Ramos (cell line): ENCODE measurements around the gene FBXL19.

Experiments
- in situ Hi-C: fragments of 300-500 bp; cut with MboI; formaldehyde crosslinking; loops from one replicate; pipeline ENCODE4 v1.14.3; 2022; ENCODE audit warnings: low sequenced_read_pairs; ENCODE audit not compliant: unreplicated experiment

Gene FBXL19

DNA sequence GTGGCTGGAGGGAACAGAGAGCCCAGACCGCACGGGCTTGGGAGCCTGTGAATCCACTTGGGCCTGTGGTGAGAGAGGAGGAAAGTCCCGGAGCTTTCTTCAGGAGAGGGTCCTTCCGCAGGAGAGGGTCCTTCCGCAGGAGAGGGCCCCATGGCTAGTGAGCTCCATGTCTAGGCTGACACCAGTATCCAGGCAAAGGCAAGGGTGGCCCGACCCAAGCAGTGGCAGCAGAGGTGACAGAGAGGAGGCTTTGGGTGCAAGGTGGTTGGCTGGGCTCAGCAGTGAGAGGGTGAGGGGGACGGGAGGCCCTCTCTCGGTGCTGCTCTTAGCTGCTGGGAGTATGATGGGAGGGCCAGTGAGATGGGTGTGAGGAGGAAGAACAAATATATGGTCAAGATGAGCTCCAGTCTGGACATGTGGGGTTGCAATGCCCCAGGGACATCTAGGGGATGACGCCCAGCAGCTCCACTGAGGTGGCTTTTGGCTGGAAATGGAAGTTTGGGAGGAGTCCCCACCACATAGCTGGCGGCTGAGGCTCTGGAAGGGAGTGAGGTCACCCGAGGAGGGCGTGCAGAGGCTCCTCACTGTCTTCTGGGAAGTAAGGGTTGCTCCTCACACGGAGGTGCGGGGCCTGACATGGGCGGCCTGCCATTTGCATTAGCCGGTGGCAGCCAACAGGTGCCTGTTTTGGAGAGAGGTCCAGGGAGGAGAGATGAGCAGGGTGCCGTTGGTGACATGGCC, 59.3 kb downstream of the FBXL19 start:
- in situ Hi-C loops: loop anchor here (25.0 kb wide), 1 partner anchor 455 kb away; the partner anchor contains the start of genes COX6A2 and ZNF843

DNA sequence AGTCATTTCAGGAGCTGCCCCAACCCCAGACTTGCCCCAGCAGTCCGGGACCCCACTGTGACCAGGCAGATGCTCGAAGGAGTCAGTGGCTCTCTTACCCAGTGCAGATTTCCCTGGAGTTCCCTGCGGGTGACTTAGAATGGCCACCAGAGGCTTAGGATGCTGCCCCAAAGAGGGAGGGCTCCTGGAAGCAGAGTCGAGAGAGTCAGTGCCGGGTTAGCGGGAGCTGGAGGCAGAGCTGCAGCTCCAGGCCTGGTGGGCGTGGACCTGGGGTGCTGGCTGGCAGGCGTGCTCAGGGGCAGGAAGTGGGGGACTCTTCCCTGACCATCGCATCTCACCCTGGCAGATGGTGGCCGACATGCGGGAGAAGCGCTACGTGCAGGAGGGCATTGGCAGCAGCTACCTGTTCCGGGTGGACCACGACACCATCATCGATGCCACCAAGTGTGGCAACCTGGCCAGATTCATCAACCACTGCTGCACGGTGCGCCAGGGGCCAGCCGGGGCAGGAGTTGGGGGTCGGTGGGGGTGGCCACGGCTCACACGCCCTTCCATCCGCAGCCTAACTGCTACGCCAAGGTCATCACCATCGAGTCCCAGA, 60.0 kb downstream of the FBXL19 start:
- in situ Hi-C loops: loop anchor here (25.0 kb wide), 1 partner anchor 454 kb away; the partner anchor contains the start of genes COX6A2 and ZNF843

- in situ Hi-C loops: loop anchor here (25.0 kb wide), 1 partner anchor 453 kb away; the partner anchor contains the start of genes COX6A2 and ZNF843
These were observed 60.7 kb downstream of the FBXL19 start for GRCh38 chr16:30983898-30984610.

- in situ Hi-C loops: loop anchor here (25.0 kb wide), 1 partner anchor 452 kb away; the partner anchor contains the start of genes COX6A2 and ZNF843
These were observed 61.5 kb downstream of the FBXL19 start, which contains the start of gene HSD3B7 for GRCh38 chr16:30984669-30985400. TSS of gene HSD3B7 (plus strand) at chr16:30985207. CDS start at chr16:30985659, 452 bp downstream.

GRCh38 chr16:30985401-30986128, 62.2 kb downstream of the FBXL19 start:
- in situ Hi-C loops: loop anchor here (25.0 kb wide), 1 partner anchor 452 kb away; the partner anchor contains the start of genes COX6A2 and ZNF843

GRCh38 chr16:30986129-30986991, 63.0 kb downstream of the FBXL19 start:
- in situ Hi-C loops: loop anchor here (25.0 kb wide), 1 partner anchor 451 kb away; the partner anchor contains the start of genes COX6A2 and ZNF843

GRCh38 chr16:30987581-30988190, 64.3 kb downstream of the FBXL19 start:
- in situ Hi-C loops: loop anchor here (25.0 kb wide), 1 partner anchor 450 kb away; the partner anchor contains the start of genes COX6A2 and ZNF843

DNA sequence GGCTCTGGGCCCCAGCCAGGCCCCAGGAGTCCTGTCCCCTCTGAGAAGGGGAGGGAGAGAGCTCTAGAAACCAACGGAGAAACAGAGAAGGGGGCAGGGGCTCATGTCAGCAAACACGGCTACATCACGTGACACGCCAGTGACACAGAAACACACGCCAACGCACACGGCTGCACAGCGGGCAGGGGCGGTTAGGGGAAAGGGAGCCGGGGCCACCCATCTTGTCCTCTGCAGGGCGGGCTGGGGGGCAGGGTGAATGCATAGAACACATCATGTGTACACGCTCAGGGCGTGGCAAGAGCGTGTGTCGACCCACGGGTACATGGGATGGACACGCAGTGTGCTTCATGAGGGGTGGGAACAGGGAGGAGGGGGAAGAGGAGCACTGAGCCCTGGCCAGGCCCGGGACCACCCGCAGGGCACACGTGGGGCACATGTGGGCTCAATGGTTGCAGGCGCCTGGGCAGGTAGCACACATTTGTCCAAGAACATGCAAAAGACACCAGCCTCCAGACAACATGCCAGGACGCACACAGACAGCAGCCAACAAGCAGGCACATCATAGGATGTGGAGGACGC, 66.2 kb downstream of the FBXL19 start:
- in situ Hi-C loops: loop anchor here (25.0 kb wide), 1 partner anchor 448 kb away; the partner anchor contains the start of genes COX6A2 and ZNF843

DNA sequence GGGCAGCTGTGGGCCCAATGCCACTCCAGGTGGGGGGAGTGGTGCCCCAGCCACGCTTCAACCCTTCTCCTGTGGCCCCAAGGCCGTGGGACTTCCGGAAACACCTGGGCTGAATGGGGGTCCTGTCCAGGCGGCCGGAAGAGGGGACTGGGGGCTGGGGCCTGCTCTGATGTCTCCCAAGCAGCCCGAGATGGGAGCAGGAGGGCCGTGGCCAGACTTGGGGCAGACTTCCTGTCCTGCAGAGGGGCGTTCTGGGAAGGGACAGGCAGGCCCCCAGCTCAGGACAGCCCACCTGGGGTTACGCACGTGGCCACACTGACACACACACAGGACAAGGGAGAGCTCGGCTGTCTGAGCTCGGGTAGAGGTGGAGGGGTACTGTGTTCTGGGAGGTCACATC, 66.7 kb downstream of the FBXL19 start:
- in situ Hi-C loops: loop anchor here (25.0 kb wide), 1 partner anchor 447 kb away; the partner anchor contains the start of genes COX6A2 and ZNF843

- in situ Hi-C loops: loop anchor here (25.0 kb wide), 1 partner anchor 446 kb away; the partner anchor contains the start of genes COX6A2 and ZNF843
These were observed 67.7 kb downstream of the FBXL19 start for GRCh38 chr16:30991052-30991451.

- in situ Hi-C loops: loop anchor here (25.0 kb wide), 1 partner anchor 445 kb away; the partner anchor contains the start of genes COX6A2 and ZNF843
These were observed 69.0 kb downstream of the FBXL19 start for GRCh38 chr16:30992276-30992780.

GRCh38 chr16:30992931-30993816, 69.8 kb downstream of the FBXL19 start:
- in situ Hi-C loops: loop anchor here (25.0 kb wide), 1 partner anchor 444 kb away; the partner anchor contains the start of genes COX6A2 and ZNF843

DNA sequence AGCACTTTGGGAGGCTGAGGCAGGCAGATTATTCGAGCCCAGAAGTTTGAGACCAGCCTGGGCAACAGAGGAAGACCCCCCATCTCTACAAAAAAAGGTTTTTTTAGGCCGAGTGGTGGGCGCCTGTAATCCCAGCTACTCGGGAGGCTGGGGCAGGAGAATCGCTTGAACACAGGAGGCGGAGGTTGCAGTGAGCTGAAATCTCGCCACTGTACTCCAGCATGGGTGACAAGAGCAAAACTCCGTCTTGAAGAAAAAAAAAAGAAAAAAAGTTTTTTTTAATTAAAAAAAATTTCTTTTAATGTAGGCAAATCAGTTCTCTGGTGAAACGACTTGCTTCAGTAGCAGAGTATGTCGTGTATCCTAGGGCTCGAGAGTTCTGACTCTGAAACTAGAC, 72.6 kb downstream of the FBXL19 start:
- in situ Hi-C loops: loop anchor here (25.0 kb wide), 1 partner anchor 441 kb away; the partner anchor contains the start of genes COX6A2 and ZNF843

GRCh38 chr16:30996324-30996984, 73.1 kb downstream of the FBXL19 start:
- in situ Hi-C loops: loop anchor here (25.0 kb wide), 1 partner anchor 441 kb away; the partner anchor contains the start of genes COX6A2 and ZNF843
